Stomach (tissue), 4 donors: ENCODE measurements around the gene ACTR10.

Experiments used
- POLR2A ChIP-seq, 4 donors: fragments of 450-650 bp; IDR thresholded peaks; one replicate each; pipeline ENCODE4 v1.6.1; 2016; ENCODE audit warnings: antibody characterized with exemption in 4 of 4, control low read depth in 2 of 4, mild to moderate bottlenecking in 1 of 4, moderate library complexity in 1 of 4
- POLR2AphosphoS5 ChIP-seq, 3 donors: sonication (generic); formaldehyde crosslinking; IDR thresholded peaks; one replicate each; pipeline ENCODE4 v1.6.1; 2016; ENCODE audit warnings: antibody characterized with exemption in 3 of 3

DNA sequence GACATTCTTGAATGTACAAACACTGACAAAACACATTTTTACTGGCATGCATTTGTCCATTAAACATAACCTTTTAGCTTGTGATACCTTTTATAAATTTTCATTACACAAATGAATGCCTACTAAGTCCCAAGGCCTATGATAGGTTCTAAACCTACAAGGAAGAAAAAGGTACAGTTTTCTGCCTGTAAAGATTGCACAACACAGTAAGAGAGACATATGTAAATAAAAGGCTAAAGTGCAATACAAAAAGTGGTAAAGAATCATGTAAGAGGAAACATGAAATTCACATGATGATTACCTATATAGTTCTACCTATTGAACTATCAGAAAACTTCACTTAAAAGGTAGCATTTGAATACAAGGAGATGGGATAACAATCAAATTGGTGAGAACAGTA is 83.8 kb downstream of the ACTR10 start:
- no peak for TF ChIP-seq POLR2AphosphoS5 (IDR thresholded peaks at IDR 0.05)
- TF ChIP-seq POLR2A (IDR thresholded peaks at IDR 0.05), result no peak
